Measurements from ENCODE around the gene NF2. TPM values are rescaled to one million over a fixed set of nuclear protein-coding genes. Genes with fewer than 3 reads are reported as not detected.

The NF2 gene
- total RNA-seq, 6 experiments from 2014 or later: 9.6 to 24.8 (median 14.0) TPM

DNA sequence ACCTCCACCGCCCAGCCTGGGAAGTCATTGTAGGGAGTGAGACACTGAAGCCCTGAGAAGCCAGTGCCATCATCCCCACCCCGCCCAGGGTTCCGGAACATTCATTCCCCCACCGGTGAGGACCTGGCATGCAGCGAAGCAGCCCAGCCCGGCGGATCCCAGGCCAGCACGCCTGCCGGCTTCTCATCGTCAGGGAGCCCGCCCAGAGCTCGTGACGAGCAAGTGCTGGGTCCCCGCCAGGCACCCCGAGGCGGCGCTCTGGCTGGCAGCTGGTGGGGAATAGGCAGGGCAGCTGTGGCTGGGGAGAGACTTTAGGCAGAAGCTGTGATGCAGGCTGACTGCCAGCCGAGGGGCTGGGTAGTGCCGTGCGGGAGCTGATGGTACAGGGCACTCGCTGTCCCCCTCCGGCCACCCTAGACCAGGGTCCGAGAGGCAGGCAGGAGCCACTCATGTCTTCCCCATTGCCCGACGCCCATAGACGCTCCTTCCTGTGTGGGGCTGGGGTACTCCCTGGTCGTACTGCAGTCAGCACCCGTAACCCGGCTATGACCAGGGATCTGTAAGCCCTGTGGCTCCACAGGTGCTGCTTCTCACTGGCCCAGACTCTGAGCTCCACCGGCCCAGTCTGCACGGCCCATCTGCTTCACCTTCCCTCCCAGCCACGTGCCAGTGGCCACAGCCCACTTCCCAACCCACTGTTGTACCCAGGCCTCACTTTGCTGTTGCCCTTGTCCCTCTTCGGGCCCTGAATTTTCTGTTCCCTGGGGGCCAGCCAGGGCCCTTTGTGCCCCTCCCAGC is 91.9 kb downstream of the NF2 start:
- no peak overlapping the region for H3K4me3 ChIP-seq
- H3K36me3 ChIP-seq: peaks cover 0 to 7% (median 0%) of the 10 kb centered on the region in 4 donors
- intact Hi-C loops (cut with DNase I): loop anchor here in 1 of 2 donors (10.0 kb wide), 1 partner anchor 399 kb away; no protein-coding TSS in a partner anchor
- H3K27ac ChIP-seq: no peak overlapping the region
- ATAC-seq (peak in 2 of 4 donors; percentile 13 to 16), DNase-seq (no peak)
- H3K9me3 ChIP-seq: no peaks in the 10 kb centered on the region
- H3K4me1 ChIP-seq: no peaks in the 10 kb centered on the region
- TF ChIP-seq POLR2A (IDR thresholded peaks at IDR 0.05): no peak
- TF ChIP-seq, protein P1, sequence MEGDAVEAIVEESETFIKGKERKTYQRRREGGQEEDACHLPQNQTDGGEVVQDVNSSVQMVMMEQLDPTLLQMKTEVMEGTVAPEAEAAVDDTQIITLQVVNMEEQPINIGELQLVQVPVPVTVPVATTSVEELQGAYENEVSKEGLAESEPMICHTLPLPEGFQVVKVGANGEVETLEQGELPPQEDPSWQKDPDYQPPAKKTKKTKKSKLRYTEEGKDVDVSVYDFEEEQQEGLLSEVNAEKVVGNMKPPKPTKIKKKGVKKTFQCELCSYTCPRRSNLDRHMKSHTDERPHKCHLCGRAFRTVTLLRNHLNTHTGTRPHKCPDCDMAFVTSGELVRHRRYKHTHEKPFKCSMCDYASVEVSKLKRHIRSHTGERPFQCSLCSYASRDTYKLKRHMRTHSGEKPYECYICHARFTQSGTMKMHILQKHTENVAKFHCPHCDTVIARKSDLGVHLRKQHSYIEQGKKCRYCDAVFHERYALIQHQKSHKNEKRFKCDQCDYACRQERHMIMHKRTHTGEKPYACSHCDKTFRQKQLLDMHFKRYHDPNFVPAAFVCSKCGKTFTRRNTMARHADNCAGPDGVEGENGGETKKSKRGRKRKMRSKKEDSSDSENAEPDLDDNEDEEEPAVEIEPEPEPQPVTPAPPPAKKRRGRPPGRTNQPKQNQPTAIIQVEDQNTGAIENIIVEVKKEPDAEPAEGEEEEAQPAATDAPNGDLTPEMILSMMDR (IDR thresholded peaks at IDR 0.05): no peak
- WGBS (ENCODE audit: insufficient coverage, low coverage, low lambda C conversion rate, missing lambda C conversion rate): 95% methylated on average over 3 of the region's 33 CpGs
- no peaks in the 10 kb centered on the region for H3K27me3 ChIP-seq

DNA sequence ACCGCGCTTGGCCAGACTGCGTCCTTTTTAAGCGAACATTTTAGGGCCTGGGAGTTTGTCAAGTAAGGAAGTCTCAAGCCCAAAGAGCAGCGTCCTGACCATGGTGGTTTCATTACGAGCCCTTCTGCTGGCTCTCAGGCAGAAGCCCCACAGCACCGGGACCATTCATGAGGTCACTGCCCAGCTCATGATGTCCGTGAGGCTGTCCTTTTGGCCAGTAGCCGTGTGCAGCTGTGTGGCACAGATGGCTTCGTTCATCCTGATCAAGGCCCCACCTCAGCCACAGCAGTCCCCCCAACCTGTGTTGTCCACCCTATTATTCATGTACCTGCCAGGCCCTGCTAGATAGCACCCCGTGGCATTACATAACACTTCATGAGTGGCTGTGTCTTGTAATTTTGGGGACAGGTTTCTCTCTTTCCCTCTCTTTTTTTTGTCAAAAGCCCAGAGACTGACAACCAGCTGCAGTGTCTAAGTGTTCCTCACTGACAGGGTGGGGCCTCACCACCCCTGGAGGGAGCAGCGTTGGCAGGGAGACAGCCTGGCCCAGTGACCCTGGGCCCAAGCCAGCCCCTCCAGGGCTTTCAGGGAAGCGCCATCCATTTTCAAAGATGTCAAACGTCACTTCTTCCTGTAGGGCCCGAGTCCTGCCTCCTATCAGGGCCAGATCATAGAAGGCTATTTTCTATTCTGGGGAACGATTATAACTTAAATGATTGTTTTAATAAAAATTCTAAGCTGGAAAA is 94.6 kb downstream of the NF2 start:
- H3K9me3 ChIP-seq: no peaks in the 10 kb centered on the region
- H3K27me3 ChIP-seq: no peaks in the 10 kb centered on the region
- DNase-seq (no peak), ATAC-seq (no peak)
- 72% methylated on average over 5 of the region's 16 CpGs for WGBS (ENCODE audit: insufficient coverage, low coverage, low lambda C conversion rate, missing lambda C conversion rate)
- intact Hi-C loops (cut with DNase I): loop anchor here in 1 of 2 donors (10.0 kb wide), 1 partner anchor 397 kb away; no protein-coding TSS in a partner anchor
- H3K4me3 ChIP-seq: no peak overlapping the region
- H3K4me1 ChIP-seq: no peaks in the 10 kb centered on the region
- H3K27ac ChIP-seq: no peak overlapping the region
- TF ChIP-seq POLR2A (IDR thresholded peaks at IDR 0.05): no peak
- TF ChIP-seq, protein P1 (IDR thresholded peaks at IDR 0.05): no peak
- H3K36me3 ChIP-seq: peaks cover 0 to 7% (median 0%) of the 10 kb centered on the region in 4 donors

DNA sequence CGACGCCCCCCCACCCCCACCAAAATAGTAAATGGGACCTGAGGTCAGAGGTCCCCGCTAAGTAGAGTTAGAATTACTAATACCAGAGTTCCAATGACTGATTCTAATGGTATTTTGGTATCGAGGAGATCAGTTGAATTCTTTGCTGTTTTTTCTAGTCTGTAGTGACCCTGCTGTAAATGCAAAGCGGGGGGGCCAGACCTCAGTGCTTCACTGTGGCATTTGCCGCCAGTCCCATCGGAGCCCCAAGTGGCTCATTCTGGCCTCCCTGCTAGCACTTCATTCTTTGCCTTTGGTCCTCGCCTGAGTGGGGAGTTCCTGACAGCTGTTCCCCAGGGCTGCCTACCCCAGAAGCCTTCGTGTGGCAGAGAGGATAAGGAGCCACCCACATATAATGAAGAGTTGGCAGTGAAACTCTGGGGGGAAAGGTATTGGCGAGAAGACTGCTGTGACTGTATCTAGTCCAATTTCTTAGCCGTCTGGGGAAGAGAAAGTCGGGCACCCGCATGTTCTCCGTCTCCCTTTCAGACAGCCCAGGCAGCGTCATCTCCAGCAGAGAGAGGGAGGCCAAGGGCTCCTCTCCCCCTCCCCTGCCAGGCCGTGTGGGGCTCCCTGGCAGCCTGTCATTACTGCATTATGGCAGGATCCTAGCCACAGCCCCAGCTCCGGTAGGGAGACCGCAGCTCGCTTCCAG is 96.9 kb downstream of the NF2 start:
- WGBS (ENCODE audit: insufficient coverage, low coverage, low lambda C conversion rate, missing lambda C conversion rate): 60% methylated on average over 9 of the region's 19 CpGs
- no peak overlapping the region for H3K4me3 ChIP-seq

DNA sequence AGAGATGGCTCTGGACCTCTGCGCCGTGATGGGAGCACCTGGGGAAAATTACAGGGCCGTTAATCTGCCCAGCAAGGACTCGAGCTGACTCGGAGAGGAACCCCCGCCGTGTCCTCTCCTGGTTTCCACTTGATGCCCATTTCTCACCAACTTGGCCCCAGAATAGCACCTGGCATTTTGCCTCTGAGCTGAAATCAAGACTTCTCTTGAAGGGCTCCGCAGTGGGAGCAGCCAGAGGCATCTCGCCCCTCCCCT is 97.4 kb downstream of the NF2 start:
- H3K27ac ChIP-seq: no peak overlapping the region
- DNase-seq (no peak), ATAC-seq (no peak)
- no peaks in the 10 kb centered on the region for H3K36me3 ChIP-seq
- H3K4me1 ChIP-seq: no peaks in the 10 kb centered on the region
- WGBS (ENCODE audit: insufficient coverage, low coverage, low lambda C conversion rate, missing lambda C conversion rate): 46% methylated on average over 9 of the region's 9 CpGs
- intact Hi-C loops (cut with DNase I): no loop called here
- H3K27me3 ChIP-seq: no peaks in the 10 kb centered on the region
- H3K4me3 ChIP-seq: no peak overlapping the region
- H3K9me3 ChIP-seq: no peaks in the 10 kb centered on the region
- no peak for TF ChIP-seq POLR2A (IDR thresholded peaks at IDR 0.05)
- TF ChIP-seq, protein P1 (IDR thresholded peaks at IDR 0.05): no peak

More for the DNA sequence above, 96.9 kb downstream of the NF2 start:
- no peak for TF ChIP-seq POLR2A (IDR thresholded peaks at IDR 0.05)
- TF ChIP-seq, protein P1 (IDR thresholded peaks at IDR 0.05): no peak
- Histone ChIP-seq H3K36me3 (no peaks in the 10 kb centered on the region), H3K4me1 (no peaks in the 10 kb centered on the region), H3K27me3 (no peaks in the 10 kb centered on the region), H3K9me3 (no peaks in the 10 kb centered on the region), H3K27ac (no peak overlapping the region)
- no peak for ATAC-seq
- DNase-seq: no peak
- intact Hi-C loops (cut with DNase I): no loop called here

Data from right lobe of liver (tissue), 6 donors.